ENCODE results near the gene TXNDC8. TPM values are rescaled to one million over a fixed set of nuclear protein-coding genes. Genes with fewer than 3 reads are reported as not detected.

TXNDC8 gene
- total RNA-seq, 4 donors from 2014 or later, result not detected

- no peak for DNase-seq
- intact Hi-C loops (cut with DNase I; ENCODE audit: low total_unique reads), result no loop called here
- Histone ChIP-seq H3K4me1 (no peaks in the 10 kb centered on the region), H3K36me3 (no peaks in the 10 kb centered on the region), H3K4me3 (no peak overlapping the region), H3K9me3 (no peaks in the 10 kb centered on the region), H3K27ac (no peak overlapping the region), H3K27me3 (no peaks in the 10 kb centered on the region)
- TF ChIP-seq, protein P1, sequence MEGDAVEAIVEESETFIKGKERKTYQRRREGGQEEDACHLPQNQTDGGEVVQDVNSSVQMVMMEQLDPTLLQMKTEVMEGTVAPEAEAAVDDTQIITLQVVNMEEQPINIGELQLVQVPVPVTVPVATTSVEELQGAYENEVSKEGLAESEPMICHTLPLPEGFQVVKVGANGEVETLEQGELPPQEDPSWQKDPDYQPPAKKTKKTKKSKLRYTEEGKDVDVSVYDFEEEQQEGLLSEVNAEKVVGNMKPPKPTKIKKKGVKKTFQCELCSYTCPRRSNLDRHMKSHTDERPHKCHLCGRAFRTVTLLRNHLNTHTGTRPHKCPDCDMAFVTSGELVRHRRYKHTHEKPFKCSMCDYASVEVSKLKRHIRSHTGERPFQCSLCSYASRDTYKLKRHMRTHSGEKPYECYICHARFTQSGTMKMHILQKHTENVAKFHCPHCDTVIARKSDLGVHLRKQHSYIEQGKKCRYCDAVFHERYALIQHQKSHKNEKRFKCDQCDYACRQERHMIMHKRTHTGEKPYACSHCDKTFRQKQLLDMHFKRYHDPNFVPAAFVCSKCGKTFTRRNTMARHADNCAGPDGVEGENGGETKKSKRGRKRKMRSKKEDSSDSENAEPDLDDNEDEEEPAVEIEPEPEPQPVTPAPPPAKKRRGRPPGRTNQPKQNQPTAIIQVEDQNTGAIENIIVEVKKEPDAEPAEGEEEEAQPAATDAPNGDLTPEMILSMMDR (IDR thresholded peaks at IDR 0.05), result no peak
- TF ChIP-seq POLR2A (IDR thresholded peaks at IDR 0.05), result no peak
These were observed 480 bp upstream of the TXNDC8 start for GRCh38 chr9:110338143-110338542.

DNA sequence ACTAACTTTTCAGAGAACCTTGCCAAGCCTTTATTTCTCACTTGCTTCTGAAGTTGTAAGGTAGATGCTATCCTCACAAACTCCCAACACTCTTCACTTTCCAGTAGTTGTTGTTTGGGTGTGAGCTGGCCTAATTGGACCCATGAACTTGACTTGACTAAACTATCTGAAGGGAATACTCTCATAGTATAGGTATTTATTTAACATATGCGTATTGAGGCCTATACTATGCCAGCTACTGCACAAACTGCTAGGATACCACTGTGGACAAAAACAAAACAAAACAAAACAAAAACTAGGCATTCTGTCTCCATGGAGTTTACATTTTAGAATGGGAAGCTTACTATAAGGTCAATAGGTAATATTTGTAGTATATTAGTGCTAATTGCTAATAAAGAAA, 1.3 kb downstream of the TXNDC8 start:
- no peaks in the 10 kb centered on the region for H3K36me3 ChIP-seq
- no peaks in the 10 kb centered on the region for H3K9me3 ChIP-seq
- TF ChIP-seq, protein P1 (IDR thresholded peaks at IDR 0.05), result no peak
- TF ChIP-seq POLR2A (IDR thresholded peaks at IDR 0.05), result no peak
- H3K4me3 ChIP-seq, result no peak overlapping the region
- no peaks in the 10 kb centered on the region for H3K27me3 ChIP-seq
- intact Hi-C loops (cut with DNase I; ENCODE audit: low total_unique reads), result no loop called here
- H3K27ac ChIP-seq, result no peak overlapping the region
- no peak for DNase-seq
- H3K4me1 ChIP-seq, result no peaks in the 10 kb centered on the region

DNA sequence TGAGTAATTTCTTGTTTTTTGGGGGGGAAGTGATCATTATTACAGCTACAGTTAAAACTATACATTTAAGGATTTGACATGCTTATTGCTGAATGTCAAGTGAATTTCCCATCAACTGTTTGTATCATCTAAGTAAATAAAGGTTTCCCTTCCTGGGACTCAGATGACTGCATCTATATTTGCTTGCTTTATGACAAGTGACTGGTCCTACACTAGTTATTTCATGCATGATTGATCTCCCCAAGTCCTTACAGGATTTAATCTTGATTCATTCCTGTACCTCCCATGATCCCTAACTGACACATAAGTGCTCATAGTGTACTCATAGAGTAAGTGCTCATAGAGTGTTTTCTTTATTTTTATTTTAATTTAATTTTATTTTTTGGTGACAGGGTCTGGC, 2.8 kb downstream of the TXNDC8 start:
- Histone ChIP-seq H3K9me3 (no peaks in the 10 kb centered on the region), H3K27me3 (no peaks in the 10 kb centered on the region), H3K4me1 (no peaks in the 10 kb centered on the region), H3K36me3 (no peaks in the 10 kb centered on the region), H3K4me3 (no peak overlapping the region), H3K27ac (no peak overlapping the region)
- DNase-seq, result no peak
- intact Hi-C loops (cut with DNase I; ENCODE audit: low total_unique reads), result no loop called here
- TF ChIP-seq POLR2A (IDR thresholded peaks at IDR 0.05), result no peak
- TF ChIP-seq, protein P1 (IDR thresholded peaks at IDR 0.05), result no peak

DNA sequence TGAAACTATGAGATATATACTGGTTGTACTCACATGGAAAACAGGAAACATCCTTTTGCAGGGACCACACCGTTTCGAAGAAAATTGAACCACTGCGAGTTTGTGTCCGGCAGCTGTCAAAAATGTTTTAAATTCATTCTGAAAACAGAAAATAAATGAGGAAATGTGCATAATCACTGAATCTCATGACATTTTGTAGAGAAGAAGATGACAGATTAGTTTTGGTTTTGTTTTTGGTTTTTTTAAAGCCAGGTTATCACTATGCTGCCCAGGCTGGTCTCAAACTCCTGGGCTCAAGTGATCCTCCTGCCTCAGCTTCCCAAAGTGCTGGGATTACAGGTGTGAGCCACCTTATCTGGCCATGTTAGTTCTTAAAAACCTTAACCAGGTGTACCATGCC, 3.5 kb downstream of the TXNDC8 start:
- intact Hi-C loops (cut with DNase I; ENCODE audit: low total_unique reads), result no loop called here
- TF ChIP-seq, protein P1 (IDR thresholded peaks at IDR 0.05), result no peak
- no peak for TF ChIP-seq POLR2A (IDR thresholded peaks at IDR 0.05)
- Histone ChIP-seq H3K4me1 (no peaks in the 10 kb centered on the region), H3K4me3 (no peak overlapping the region), H3K27me3 (no peaks in the 10 kb centered on the region), H3K27ac (no peak overlapping the region), H3K36me3 (no peaks in the 10 kb centered on the region), H3K9me3 (no peaks in the 10 kb centered on the region)
- DNase-seq, result no peak

DNA sequence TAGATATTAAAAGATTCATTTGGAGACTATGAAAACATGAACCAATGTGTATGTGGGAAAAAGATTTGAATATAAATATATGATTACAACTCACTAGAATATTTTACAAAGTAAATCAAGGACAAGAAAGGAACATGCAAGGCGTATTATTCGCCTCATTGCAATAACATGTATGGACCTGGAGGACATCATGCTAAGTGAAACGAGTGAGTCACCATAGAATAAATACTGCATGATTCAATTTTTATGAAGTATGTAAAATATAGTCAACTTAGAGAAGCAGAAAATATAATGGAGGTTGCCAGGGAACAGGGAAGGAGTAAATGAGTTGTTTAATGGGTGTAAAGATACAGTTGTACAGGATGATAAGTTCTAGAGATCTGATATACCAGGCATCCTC, 4.9 kb downstream of the TXNDC8 start:
- Histone ChIP-seq H3K4me3 (no peak overlapping the region), H3K27me3 (no peaks in the 10 kb centered on the region), H3K9me3 (no peaks in the 10 kb centered on the region), H3K27ac (no peak overlapping the region), H3K36me3 (no peaks in the 10 kb centered on the region), H3K4me1 (no peaks in the 10 kb centered on the region)
- TF ChIP-seq POLR2A (IDR thresholded peaks at IDR 0.05), result no peak
- TF ChIP-seq, protein P1 (IDR thresholded peaks at IDR 0.05), result no peak
- intact Hi-C loops (cut with DNase I; ENCODE audit: low total_unique reads), result no loop called here
- no peak for DNase-seq

Measured in uterus (tissue), 4 donors.